GM19043 (cell line): ENCODE results near the gene SALL2.
A peak's percentile ranks its signal among the peaks of the same experiment; 100 is the strongest.

Experiments used
- ATAC-seq: cut with Tn5 transposase; IDR thresholded peaks from one replicate; pipeline ENCODE4 v1.9.1; 2021; ENCODE audit warnings: low read depth; ENCODE audit not compliant: unreplicated experiment

SALL2 gene

DNA sequence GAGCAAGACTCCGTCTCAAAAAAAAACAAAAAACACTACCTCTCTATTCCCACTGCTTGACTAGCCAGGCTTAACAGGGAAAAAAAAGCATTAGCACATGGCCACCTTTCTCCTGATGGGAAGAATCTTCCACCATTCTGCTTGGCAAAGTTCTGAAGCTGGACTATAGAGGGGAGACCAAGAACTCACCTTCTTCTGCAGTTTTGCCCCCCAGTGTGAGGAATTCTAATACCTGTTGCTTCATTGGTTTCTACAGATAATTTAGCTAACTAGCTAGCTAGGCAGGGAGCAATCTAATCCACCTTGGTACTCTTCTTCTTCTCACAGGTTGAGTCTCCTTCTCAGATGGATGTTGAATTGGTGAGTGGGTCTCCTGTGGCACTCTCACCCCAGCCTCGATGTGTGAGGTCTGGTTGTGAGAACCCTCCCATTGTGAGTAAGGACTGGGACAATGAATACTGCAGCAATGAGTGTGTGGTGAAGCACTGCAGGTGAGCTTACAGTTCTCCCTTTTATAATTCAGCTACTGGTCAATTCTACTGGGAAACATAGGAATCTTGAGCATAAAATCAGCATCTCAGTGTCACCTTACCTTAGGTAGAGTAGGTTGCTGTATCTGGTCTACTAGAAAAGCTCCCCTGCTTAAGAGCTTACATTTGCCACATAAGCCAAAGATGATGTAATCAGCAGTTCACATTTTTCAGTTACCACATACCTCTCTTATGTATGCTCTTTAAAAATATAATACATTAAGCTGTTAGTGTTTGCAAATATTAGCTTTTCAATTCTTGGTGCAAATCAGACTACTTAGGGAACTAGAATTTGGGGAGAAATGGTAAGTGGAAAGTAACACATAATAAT is 31.0 kb downstream of the SALL2 start:
- no peak for ATAC-seq

DNA sequence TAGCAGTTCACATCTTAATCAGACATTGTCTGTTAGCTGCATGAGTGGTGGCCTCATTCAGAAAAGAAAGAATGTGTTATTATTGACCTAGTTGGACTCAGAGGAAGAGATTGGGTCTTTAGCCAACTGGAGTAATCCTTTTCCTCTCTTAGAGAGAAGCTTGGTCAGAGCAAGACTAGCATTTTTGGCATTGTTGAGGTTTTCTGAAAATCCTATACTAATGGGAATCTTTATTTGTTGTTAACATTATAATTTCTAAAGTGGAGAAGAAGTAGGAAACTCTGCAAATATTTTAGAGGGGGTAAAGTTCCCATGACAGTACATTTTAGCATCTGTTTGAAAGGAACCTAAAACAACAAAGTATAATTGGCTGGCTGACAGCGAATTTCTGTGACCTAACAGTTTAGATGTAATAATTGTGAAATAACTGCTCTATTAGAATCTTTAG is 39.5 kb downstream of the SALL2 start:
- ATAC-seq: no peak

GRCh38 chr14:21476925-21477681 is 49.0 kb downstream of the SALL2 start, which contains the start of the genes RAB2B and TOX4:
Gene RAB2B (minus strand): TSS chr14:21476959. CDS start chr14:21476872, 87 bp downstream.
Gene TOX4 (plus strand): TSS chr14:21477195. CDS start chr14:21477279, 84 bp downstream.
- peak; percentile 99 for ATAC-seq

DNA sequence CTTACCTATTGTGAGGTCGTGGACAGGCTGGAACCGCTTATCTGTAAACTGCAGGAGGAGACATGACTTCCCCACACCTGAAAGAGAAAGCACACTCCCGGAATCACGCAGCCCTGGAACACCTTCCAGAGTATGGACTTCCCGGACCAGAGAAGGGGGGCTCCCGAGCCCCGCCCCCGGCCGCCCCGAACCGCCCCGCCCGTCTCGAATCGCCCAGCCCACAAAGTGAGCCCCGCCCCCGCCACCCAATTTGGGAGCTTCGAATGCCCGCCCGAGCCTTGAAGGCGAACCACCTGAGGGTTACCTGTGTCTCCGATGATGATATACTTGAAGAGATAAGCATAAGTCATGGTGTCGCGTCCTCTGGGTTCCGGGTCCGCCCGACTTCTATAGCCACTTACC is 49.6 kb downstream of the SALL2 start:
- ATAC-seq: peak; percentile 25

- ATAC-seq: no peak
These were observed 50.2 kb downstream of the SALL2 start for GRCh38 chr14:21475767-21476522.
